SK-N-SH treated with all-trans-retinoic acid at 6 μM for 48 hours (cell line): ENCODE data around the gene PIK3AP1.

Experiments
- ATAC-seq: fragments of 200-7000 bp; cut with Tn5 transposase; 3 replicates; pipeline ENCODE4 v1.9.1; 2020; ENCODE audit warnings: mild to moderate bottlenecking, moderate library complexity
- ARNTL ChIP-seq: fragments of 450-650 bp; formaldehyde crosslinking; IDR thresholded peaks from 2 replicates; pipeline ENCODE4 v1.5.0; 2020; ENCODE audit warnings: low read depth, mild to moderate bottlenecking, moderate library complexity, borderline replicate concordance
- BACH2 ChIP-seq: fragments of 250-450 bp; sonication (Bioruptor Pico); IDR thresholded peaks from 2 replicates; pipeline ENCODE4 v1.9.0; 2021; ENCODE audit warnings: mild to moderate bottlenecking, borderline replicate concordance
- CREB5 ChIP-seq: fragments of 250-450 bp; sonication (Bioruptor Pico); IDR thresholded peaks from 2 replicates; pipeline ENCODE4 v1.5.1; 2020; ENCODE audit warnings: low read depth, mild to moderate bottlenecking, moderate library complexity
- CSDC2 ChIP-seq: fragments of 250-450 bp; sonication (Bioruptor Pico); IDR thresholded peaks from 2 replicates; pipeline ENCODE4 v1.5.0; 2020; ENCODE audit warnings: mild to moderate bottlenecking, moderate library complexity
- CSRNP3 ChIP-seq: fragments of 250-450 bp; sonication (Bioruptor Pico); IDR thresholded peaks from 2 replicates; pipeline ENCODE4 v1.5.1; 2021; ENCODE audit warnings: mild to moderate bottlenecking, moderate library complexity
- ESRRG ChIP-seq: fragments of 250-450 bp; sonication (Bioruptor Pico); IDR thresholded peaks from 2 replicates; pipeline ENCODE4 v1.6.1; 2021; ENCODE audit warnings: mild to moderate bottlenecking
- GLIS3 ChIP-seq: fragments of 250-450 bp; sonication (Bioruptor Pico); IDR thresholded peaks from 2 replicates; pipeline ENCODE4 v1.5.0; 2020; ENCODE audit warnings: mild to moderate bottlenecking, moderate library complexity
- ISL1 ChIP-seq: fragments of 250-450 bp; sonication (Bioruptor Pico); IDR thresholded peaks from 2 replicates; pipeline ENCODE4 v2.1.2; 2022; ENCODE audit warnings: mild to moderate bottlenecking, moderate library complexity
- OSR1 ChIP-seq: fragments of 250-450 bp; sonication (Bioruptor Pico); IDR thresholded peaks from 2 replicates; pipeline ENCODE4 v1.8.0; 2022; ENCODE audit warnings: moderate library complexity, mild to moderate bottlenecking, inconsistent platforms
- POU6F1 ChIP-seq: fragments of 250-450 bp; sonication (Bioruptor Pico); IDR thresholded peaks from 2 replicates; pipeline ENCODE4 v1.8.0; 2021; ENCODE audit warnings: low read depth, mild to moderate bottlenecking, moderate library complexity, borderline replicate concordance
- PPARA ChIP-seq: fragments of 250-450 bp; sonication (Bioruptor Pico); IDR thresholded peaks from 2 replicates; pipeline ENCODE4 v1.5.0; 2020; ENCODE audit warnings: mild to moderate bottlenecking, borderline replicate concordance
- RARB ChIP-seq: fragments of 250-450 bp; sonication (Bioruptor Pico); IDR thresholded peaks from 2 replicates; pipeline ENCODE4 v1.8.0; 2021; ENCODE audit warnings: mild to moderate bottlenecking, moderate library complexity
- SNAI2 ChIP-seq: fragments of 250-450 bp; sonication (Bioruptor Pico); IDR thresholded peaks from 2 replicates; pipeline ENCODE4 v1.5.0; 2020; ENCODE audit warnings: mild to moderate bottlenecking, moderate library complexity
- TCF4 ChIP-seq: fragments of 250-450 bp; sonication (Bioruptor Pico); IDR thresholded peaks from 2 replicates; pipeline ENCODE4 v1.8.0; 2021; ENCODE audit warnings: mild to moderate bottlenecking, moderate library complexity, borderline replicate concordance
- TOX ChIP-seq: fragments of 250-450 bp; sonication (Bioruptor Pico); IDR thresholded peaks from 2 replicates; pipeline ENCODE4 v1.8.0; 2021; ENCODE audit warnings: mild to moderate bottlenecking, moderate library complexity, borderline replicate concordance
- TSHZ2 ChIP-seq: fragments of 250-450 bp; sonication (Bioruptor Pico); IDR thresholded peaks from 2 replicates; pipeline ENCODE4 v1.5.0; 2020; ENCODE audit warnings: mild to moderate bottlenecking, moderate library complexity
- ZC3H10 ChIP-seq: fragments of 250-450 bp; sonication (Bioruptor Pico); IDR thresholded peaks from 2 replicates; pipeline ENCODE4 v1.5.1; 2021; ENCODE audit warnings: mild to moderate bottlenecking, moderate library complexity
- ZFP3 ChIP-seq: fragments of 250-450 bp; sonication (Bioruptor Pico); IDR thresholded peaks from 2 replicates; pipeline ENCODE4 v1.5.0; 2020; ENCODE audit warnings: mild to moderate bottlenecking, moderate library complexity
- ZNF565 ChIP-seq: fragments of 450-650 bp; formaldehyde crosslinking; conservative IDR thresholded peaks from 2 replicates; pipeline ENCODE4 v1.5.0; 2020; ENCODE audit warnings: low read depth, mild to moderate bottlenecking, moderate library complexity
- ZNF70 ChIP-seq: fragments of 450-650 bp; formaldehyde crosslinking; IDR thresholded peaks from 2 replicates; pipeline ENCODE4 v1.5.0; 2020; ENCODE audit warnings: mild to moderate bottlenecking, moderate library complexity
- ZNF8 ChIP-seq: fragments of 450-650 bp; formaldehyde crosslinking; IDR thresholded peaks from 2 replicates; pipeline ENCODE4 v1.5.0; 2020; ENCODE audit warnings: mild to moderate bottlenecking, moderate library complexity

Gene PIK3AP1

GRCh38 chr10:96655461-96656197 is 64.7 kb downstream of the PIK3AP1 start:
- ATAC-seq, result no peak

GRCh38 chr10:96651998-96652431 is 68.3 kb downstream of the PIK3AP1 start:
- no peak for ATAC-seq

More at GRCh38 chr10:96655461-96656197, 64.7 kb downstream of the PIK3AP1 start:
- TF ChIP-seq GLIS3 (CRISPR knock-in tag), result no peak
- no peak for TF ChIP-seq TOX (CRISPR knock-in tag)
- TF ChIP-seq CSDC2 (CRISPR knock-in tag), result no peak
- no peak for TF ChIP-seq OSR1 (CRISPR knock-in tag)
- TF ChIP-seq ARNTL (CRISPR knock-in tag), result no peak
- no peak for TF ChIP-seq ISL1 (CRISPR knock-in tag)
- TF ChIP-seq CSRNP3 (CRISPR knock-in tag), result no peak
- no peak for TF ChIP-seq ZNF8 (CRISPR knock-in tag)
- no peak for TF ChIP-seq PPARA (CRISPR knock-in tag)
- TF ChIP-seq ZC3H10, result no peak
- no peak for TF ChIP-seq RARB (CRISPR knock-in tag)
- TF ChIP-seq TSHZ2, result no peak
- TF ChIP-seq SNAI2 (CRISPR knock-in tag), result no peak

More at GRCh38 chr10:96651998-96652431, 68.3 kb downstream of the PIK3AP1 start:
- TF ChIP-seq ZC3H10 (no peak), BACH2 (CRISPR knock-in tag) (no peak), PPARA (CRISPR knock-in tag) (no peak), POU6F1 (CRISPR knock-in tag) (no peak), ZFP3 (CRISPR knock-in tag) (no peak), OSR1 (CRISPR knock-in tag) (no peak), ESRRG (no peak), CSRNP3 (CRISPR knock-in tag) (no peak), RARB (CRISPR knock-in tag) (no peak), ZNF70 (CRISPR knock-in tag) (no peak), ZNF565 (no peak), GLIS3 (CRISPR knock-in tag) (no peak), SNAI2 (CRISPR knock-in tag) (no peak), CREB5 (CRISPR knock-in tag) (no peak), TCF4 (no peak), ARNTL (CRISPR knock-in tag) (no peak)
